Central memory CD4-positive, alpha-beta T cell (primary cell): ENCODE results near the gene SAFB2.

ENCODE experiments used
- DNase-seq: peaks from one replicate; pipeline ENCODE4 v3.0.0; 2022

Gene SAFB2

GRCh38 chr19:5605362-5605761 lies 17.2 kb downstream of the SAFB2 start:
- no peak for DNase-seq

- DNase-seq = no peak
These were observed 18.9 kb downstream of the SAFB2 start for GRCh38 chr19:5603626-5604025.

- no peak for DNase-seq
These were observed 21.8 kb downstream of the SAFB2 start for GRCh38 chr19:5600797-5601196.

DNA sequence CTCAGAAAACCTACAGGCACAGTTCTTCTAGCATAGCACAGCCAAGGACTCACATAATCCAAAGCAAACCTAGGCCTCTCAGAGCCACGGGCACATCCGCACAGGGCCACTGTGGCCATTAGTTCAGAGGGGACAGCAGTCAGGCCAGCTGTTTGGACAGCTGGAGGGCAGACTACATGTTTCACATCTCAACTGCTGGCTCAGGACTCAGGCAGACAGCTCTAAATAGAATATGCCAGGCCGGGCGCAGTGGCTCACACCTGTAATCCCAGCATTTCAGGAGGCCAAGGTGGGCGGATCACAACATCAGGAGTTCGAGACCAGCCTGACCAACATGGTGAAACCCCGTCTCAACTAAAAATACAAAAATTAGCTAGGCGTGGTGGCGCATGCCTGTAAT lies 26.8 kb downstream of the SAFB2 start:
- DNase-seq = no peak

GRCh38 chr19:5595129-5595528 lies 27.4 kb downstream of the SAFB2 start:
- no peak for DNase-seq

- no peak for DNase-seq
These were observed 28.0 kb downstream of the SAFB2 start for GRCh38 chr19:5594521-5594950.

- DNase-seq = no peak
These were observed 29.0 kb downstream of the SAFB2 start for GRCh38 chr19:5593343-5594255.

DNA sequence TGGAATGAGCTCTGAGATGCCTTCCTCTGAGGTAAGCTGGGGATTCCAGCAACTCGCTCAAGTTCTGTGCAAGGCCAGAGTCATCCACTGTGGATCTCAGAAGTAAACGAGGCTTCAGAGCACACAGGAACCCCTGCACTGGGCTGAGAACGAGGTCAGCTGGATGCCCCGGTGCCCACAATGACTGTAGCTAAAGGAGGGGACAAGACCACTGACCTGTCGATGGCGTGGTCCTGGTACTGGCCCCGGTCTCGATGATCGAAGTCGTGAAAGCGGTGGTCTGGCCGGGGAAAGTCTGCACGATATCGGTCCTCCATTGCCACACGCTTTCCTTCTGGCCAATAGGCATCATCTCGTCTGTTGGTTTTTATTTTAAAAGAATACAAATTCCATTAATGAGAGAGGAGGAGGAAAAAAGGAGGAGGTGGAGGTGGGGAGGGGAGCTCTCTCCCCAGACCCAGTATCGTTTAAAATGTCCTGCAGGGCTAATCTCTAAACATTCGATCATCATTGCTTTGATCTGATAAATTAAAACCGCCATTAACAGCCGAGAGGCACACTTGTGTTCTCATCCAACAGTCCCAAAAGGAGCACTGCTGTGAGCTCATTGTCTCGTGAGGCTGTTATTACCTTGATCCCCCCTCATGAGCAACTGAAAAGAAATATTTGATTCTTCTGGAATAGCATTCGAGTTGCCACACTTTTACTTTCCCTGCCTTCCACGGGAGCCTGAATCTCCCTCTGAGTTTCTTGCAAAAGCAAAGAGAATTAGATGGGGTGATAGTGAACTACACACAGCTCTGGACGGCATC lies 29.8 kb downstream of the SAFB2 start:
- no peak for DNase-seq

DNA sequence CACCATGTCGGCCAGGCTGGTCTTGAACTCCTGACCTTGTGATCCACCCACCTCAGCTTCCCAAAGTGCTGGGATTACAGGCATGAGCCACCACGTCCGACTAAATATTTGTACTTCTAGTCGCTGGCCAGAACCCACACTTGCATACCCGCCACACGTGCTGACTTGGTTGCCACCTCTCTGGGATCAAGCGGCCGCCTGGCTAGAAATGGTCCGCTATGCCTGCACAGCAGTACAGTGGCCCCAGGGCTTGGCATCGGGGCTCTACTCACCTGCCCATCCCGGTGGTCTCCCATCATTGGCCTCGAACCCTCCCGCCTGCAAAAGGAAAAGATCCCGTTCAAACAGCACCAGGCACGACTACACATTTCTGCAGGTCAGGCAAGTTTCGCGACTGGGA lies 31.1 kb downstream of the SAFB2 start:
- no peak for DNase-seq

DNA sequence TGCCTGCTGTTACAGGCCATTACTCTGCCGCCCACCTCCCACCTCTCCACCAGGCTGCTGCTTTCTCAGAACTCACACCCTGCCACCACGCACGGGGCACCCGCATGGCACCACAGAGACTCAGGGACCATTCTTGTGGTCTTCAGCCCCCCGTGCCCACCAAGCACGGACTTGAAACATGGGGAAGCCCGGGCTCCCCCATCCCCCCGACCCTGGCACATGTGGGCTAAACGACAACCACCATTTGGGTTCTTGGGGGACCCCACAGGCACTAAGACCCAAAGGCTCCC lies 31.8 kb downstream of the SAFB2 start:
- no peak for DNase-seq

- DNase-seq = no peak
These were observed 32.3 kb downstream of the SAFB2 start for GRCh38 chr19:5590151-5590864.

DNA sequence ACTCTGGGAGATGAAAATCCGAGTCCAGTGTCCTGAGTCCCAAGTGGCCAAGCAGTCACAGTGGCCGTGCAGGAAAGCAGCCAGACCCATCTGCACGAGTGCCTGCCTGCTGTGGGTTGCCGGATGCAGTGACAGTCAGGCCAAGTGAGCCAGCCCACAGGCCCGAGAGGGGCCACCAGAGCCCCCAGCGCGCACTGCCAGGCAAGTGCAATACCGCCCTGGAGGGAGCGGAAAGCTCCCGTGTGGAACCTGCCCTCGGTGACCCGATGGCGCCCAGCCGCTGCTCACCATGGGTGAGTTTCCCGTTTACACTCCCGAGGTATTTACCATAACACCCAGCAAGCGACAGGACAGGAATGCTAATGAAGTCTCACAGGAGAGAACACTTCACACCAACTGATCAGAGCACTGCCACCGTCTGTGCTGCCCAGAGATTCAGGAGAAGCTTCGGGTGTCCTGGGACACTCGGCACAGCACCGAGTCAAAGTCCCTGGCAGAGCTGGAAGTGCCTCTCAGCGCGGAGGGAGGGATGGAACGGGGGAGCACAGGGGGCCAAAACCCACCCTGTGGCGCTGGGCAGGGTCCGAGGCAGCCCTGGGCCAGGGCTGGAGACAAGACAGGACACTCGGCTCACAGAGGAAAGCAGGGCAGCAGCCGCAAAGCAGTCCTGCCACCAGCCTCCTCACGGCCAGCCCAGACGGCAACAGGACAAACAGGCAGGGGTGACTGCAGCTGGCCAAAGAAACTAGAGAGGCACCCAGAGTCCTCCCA lies 33.5 kb downstream of the SAFB2 start:
- no peak for DNase-seq

DNA sequence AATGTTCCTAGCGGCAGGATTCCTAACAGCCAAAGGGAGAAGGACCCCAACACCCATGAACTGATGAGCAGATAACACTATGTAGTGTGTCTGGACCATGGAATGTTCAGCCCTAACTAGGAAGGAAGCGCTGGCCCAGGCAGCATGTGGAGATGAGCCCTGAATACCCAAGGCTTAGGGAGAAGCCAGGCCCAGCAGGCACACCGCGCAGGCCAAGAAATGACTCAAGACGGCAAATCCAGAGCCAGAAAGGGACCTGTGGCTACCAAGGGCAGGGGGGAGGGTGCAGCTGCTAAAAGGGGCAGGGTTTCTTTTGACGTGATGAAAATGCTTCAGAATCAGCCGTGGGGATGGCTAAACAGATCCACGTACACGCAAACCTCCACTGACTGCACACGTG lies 34.1 kb downstream of the SAFB2 start:
- no peak for DNase-seq

- DNase-seq = no peak
These were observed 34.9 kb downstream of the SAFB2 start for GRCh38 chr19:5587661-5588060.

GRCh38 chr19:5587071-5587455 lies 35.5 kb downstream of the SAFB2 start:
- DNase-seq = no peak

DNA sequence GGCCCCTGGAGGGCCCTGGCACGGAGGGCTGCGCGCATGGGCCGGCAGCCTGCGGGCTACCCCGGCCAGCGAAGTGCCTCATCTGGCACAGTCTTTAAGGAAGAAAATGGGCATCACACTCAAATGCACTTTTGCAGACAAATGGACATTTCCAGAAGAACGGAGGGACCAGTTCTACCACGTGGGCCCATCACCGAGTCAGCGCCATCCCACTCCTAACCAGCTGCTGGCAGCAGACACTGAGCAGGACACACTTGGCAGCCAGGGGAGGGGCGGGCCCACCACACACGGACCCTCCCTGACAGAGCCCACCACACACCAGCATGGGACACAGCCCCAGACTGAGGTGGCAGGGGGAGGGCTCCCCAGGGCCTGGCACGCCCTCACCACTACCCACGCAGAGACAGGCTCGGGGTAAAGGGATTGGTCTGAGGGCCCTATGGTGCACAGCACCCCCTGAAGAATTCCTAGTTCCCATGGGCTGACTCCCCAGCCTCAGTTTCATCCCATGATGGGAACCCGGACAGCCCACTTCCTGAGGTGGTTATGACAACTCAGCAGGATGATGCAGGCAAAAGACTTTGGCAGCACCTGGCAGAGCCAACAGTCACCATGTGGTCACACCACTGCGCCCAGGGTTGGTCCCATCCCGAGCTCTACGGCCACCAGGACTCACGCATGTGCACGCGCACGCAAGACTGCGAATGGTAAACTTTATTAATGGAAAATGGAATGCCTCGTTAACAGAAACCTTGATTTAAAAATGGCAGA lies 36.1 kb downstream of the SAFB2 start:
- DNase-seq = no peak

GRCh38 chr19:5585461-5586299 lies 36.9 kb downstream of the SAFB2 start:
- peak; percentile 54 for DNase-seq

- DNase-seq = no peak
These were observed 42.4 kb downstream of the SAFB2 start for GRCh38 chr19:5580161-5580571.

GRCh38 chr19:5579697-5580096 lies 42.9 kb downstream of the SAFB2 start:
- DNase-seq = no peak

DNA sequence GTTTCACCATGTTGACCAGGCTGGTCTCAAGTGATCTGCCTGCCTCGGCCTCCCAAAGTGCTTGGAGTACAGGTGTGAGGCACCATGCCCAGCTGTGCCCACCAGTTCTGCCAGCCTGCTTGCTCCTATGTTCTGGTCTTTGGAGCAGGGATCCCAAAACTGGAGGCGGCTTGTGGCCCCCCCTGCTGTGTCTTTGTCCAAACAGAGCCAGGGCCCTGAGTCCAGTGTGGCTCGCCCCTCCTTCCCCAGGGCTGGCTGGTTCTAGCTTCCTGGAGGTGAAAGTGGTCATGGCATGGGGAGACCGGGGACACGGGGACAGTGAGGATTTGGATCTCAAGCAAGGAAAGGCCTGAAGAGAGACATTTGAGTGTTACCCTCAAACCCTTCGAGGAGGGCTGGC lies 43.3 kb downstream of the SAFB2 start:
- no peak for DNase-seq
